ENCODE data around the gene LILRB2.
"Not testable (repeated sequence)": the region's sequence is repeated elsewhere in the genome, so short reads cannot be mapped to it uniquely, and the experiment has no call there.

LILRB2 gene

DNA sequence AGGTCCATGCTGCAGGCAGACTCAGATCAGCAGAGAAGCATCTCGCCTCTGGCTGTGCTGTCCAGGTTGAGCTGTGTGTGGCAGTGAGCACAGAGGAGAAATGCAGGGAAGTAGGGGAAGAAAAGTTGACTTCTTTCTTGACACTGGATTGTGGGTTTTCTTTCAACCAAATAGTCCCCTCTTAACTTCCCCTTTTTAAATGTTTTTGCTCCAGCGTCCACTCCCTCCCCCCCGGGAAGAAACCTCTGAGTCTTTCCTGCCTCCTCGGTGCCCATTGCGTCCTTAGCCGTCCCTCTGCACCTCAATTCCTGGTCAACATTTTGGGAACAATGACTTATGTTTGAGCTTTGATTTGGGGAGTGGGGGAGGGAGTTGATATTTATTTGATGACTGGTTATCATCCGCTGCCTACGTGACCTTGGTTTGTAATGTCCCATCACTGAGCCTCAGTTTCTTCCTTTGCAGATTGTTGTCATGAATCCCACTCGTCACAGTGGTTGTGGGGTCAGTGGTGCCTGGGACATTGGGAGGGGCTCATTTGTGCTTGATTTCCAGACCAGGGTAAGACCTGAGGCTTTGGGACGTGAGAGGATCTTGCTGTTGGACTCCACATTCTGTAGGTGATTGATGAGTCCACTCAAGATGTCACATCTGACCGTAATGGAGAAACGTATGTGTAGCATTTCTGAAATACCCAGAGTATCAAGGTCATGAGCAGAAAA, at the start of gene LILRB2:
Gene LILRB2, minus strand, starts transcription at position 104 of the 722 bp plus-strand sequence. CDS start 614 bp downstream, outside the sequence.
- DNase-seq, result peak in 1 of 2 donors; percentile 31

DNA sequence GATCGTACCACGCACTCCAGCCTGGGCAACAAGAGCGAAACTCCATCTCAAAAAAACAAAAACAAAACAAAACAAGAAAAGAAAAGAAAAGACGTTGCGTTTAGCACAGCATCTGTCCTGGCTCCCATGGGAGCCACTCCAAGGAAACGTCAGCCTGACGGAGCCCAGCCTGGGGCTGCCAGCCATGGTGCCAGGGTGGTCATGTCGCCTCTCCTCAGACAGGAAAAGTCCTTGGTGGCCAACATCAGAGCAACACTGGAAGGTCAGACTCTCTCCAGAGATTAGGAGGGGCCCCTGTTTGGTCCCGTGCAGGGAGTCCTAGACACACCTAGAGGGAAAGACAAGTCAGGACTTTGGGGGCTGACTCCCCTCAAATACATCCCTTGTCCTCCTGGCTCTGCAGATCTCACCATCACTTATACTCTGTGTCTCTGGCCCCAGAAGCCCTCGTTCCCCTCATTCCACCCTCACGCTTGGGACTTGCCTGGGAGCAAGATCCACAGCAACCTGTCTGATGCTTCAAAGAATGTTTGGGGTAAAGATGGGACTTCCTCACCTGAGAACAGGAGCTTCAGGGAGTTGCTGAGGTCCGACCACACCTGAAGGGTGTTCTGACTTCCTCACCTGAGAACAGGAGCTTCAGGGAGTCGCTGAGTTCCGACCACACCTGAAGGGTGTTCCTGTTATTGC, 48.7 kb upstream of the LILRB2 start:
- DNase-seq, result no peak

DNA sequence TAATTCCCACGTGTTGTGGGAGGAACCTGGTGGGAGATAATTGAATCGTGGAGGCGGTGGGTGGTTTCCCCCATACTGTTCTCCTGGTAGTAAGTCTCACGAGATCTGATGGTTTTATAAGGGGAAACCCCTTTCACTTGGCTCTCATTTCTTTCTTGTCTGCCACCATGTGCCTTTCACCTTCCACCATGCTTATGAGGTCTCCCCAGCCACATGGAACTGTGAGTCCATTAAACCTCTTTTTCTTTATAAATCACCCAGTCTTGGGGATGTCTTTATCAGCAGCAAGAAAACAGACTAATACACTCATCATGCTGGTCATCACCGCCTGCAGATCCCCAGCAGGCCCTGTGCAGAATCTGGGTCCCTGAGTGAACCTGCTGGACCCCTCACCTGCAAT, 47.9 kb upstream of the LILRB2 start:
- not testable (repeated sequence) for DNase-seq

DNA sequence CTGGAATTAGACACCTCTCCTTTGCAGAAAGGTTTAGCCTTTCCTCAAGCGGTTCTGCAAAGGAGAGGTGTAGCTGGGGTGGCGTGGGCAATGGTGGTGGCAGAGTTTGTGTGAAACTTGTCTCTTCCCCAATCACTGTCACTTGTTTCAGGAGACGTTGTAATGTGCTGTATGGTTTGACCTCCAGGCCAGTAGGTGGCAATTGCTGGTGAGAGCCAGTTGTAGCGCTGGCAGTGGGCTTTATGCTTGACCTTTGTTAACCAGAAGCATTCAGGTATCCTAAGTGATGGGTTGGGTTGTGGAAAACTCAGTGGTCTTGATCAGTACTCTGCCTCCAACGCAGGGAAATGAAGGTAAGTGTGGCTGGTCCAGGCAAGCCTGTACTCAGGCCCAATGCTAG, 44.7 kb upstream of the LILRB2 start:
- DNase-seq, result no peak

DNA sequence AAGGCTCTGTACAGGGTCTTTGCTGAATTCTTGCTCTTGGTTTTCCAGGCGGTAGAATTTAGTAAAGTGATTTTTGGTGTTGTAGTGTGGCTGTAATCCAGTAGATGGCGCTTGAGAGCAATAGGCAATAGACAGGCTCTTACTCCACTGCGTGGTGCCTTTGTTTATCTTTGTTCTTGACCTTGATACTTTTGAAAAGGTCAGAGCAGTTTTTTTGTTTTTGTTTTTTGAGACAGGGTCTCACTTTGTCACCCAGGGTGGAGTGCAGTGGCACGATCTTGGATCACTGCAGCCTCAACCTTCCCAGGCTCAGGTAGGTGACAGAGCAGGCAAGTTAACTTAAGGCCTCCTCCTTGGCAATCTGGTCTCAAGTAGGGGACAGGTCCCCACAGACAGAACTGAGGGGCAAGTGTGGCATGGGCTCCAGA, 44.3 kb upstream of the LILRB2 start:
- DNase-seq, result peak; percentile 55 to 75

DNA sequence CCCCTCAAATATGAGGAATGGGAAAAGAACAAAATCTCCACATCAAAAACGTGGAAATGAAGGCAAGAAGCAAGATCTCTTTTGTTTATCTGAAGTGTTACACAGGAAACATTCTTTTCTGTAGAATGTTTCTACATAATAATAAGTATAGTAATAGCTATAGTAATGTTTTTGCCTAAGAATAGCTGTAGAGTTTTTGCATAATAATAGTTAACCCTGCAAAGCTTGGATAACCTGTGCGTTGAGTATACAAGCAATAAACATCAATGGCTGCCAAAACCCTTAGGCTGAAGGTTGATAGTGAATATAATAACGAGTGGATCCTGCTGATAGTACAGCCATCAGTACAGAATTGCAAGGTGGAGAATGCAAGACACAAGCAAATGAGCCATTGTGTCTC, 43.2 kb upstream of the LILRB2 start:
- no peak for DNase-seq

DNA sequence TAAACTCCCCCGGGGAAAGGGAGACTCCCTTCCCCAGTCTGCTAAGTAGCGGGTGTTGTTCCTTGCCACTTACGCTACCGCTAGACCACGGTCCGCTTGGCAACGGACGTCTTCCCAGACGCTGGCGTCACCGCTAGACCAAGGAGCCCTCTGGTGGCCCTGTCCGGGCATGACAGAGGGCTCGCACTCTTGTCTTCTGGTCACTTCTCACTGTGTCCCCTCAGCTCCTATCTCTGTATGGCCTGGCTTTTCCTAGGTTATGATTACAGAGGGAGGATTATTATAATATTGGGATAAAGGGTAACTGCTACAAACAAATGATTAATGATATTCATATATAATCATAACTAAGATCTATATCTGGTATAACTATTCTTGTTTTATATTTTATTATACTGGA, 42.0 kb upstream of the LILRB2 start:
- peak in 1 of 2 donors; percentile 39 for DNase-seq

DNA sequence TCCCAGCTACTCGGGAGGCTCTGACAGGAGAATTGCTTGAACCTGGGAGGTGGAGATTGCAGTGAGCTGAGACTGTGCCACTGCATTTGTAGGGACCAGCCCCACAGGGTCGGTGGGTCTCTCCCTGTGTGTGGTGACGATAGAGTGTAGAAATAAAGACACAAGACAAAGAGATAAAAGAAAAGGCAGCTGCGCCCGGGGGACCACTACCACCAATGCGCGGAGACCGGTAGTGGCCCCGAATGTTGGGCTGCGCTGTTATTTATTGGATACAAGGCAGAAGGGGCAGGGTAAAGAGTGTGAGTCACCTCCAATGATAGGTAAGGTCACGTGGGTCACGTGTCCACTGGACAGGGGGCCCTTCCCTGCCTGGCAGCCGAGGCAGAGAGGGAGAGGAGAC, 41.4 kb upstream of the LILRB2 start:
- not testable (repeated sequence) for DNase-seq

DNA sequence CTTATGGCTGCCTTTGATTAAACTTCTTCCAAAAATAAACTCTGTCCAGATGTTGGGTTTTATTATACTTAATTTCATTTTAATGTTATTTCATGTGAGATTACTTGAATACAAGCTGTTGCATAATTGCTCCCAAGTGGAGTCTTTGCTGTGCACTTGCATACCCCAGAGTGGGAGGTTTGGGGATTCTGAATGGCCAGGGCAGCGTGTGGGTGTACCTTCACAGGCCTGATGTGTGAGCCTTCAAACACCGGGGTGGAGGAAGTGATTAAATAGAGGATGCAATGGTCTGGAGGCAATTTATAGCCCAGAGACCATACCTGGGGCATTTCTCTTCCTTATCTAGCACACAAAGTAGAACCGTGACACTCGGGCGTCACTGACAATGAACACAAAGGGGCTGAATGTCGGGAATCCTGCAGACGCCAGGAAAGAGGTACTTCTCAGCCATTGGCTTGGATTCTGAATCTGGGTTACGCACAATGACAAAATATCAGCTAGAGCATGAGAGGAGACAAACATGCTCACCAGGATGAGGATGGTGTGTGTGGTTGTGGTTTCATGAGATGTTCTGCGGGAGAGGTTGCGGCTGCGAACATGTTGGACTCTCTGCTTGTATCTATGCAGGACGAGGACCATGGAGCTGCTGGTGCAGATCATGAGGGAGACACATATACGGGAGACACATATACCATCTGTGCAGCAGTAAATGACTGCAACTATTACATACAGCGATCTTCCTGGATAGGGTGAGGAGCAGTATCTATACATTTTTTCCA, 39.2 kb upstream of the LILRB2 start:
- DNase-seq, result no peak

DNA sequence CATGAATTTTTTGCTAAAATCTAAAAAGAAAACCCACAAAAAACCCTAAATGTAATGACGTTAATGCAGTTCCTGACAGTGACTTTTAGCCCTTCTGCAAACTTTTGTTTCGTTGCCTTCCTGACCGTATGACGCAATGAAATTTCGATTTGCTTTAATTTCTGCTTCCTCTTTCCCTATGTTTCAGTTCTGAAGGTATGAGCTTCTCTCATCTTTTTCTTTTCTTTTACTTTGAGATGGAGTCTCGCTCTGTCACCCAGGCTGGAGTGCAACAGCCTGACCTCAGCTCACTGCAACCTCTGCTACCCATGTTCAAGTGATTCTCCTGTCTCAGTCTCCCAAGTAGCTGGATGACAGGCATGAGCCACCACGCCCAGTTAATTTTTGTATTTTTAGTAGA, 38.1 kb upstream of the LILRB2 start:
- DNase-seq, result peak in 1 of 2 donors; percentile 53

DNA sequence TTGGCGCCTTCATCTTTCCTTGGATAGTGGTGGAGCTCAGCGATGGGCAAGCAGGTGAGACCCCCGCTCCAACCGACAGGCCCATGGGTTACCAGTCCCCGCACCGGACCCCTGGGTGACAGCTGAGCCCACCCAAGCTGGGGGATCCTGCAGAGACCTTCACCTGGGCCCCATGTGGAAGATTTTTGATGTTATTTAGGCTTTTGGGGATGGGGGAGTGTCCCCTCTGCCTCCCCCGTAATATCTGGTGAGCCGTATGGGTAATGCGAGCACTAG, 37.0 kb upstream of the LILRB2 start:
- no peak for DNase-seq

DNA sequence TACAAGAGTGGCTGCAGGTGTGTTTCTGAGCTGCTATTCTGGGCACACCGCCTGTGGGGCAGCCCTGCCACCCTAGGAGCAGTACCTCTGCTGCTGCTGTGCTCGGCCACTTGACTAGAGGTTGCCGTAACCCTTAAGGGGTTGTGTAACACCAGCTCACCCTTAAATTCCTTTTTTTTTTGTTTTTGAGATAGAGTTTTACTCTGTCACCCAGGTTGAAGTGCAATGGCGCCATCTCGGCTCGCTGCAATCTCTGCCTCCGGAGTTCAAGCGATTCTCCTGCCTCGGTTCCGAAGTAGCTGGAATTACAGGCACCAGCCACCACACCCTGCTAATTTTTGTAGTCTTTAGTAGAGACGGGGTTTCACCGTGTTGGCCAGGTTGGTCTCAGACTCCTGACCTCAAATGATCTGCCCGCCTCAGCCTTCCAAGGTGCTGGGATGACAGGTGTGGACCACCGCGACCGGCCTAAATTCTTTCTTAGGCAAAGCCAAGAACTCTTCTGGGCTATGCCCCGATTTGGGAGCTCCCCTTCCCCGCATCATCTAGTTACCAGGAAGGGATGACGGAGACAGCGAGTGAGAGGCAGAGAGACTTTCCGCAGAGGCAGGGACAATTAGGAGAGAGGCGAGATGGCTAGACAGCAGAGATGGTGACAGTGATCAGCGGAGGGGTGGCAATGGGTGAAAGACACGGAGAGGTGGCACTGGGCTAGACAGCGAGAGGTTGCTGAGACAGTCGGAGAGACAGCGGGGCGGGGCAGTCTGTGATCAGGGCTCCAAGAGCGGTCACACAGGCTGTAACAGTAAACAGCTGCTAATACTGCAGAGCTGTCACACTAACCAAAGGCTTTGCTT, 36.4 kb upstream of the LILRB2 start:
- peak in 1 of 2 donors; percentile 38 for DNase-seq

DNA sequence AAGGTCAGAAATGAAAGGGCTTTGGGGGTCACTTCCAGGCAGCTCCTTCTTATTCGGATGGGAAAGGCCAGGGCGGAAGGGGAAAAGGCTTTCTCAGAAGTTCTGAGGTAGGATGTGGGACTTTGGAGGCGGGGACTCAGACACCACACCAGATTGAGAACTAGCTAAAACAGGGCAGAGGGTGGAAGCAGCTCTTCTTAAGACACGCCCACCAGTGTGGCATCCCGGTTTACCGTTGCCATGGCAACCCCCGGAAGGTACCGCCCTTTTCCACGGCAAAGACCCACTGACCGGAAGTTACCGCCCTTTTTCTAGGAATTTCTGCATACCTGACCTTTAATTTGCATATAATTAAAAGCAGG, 35.8 kb upstream of the LILRB2 start:
- DNase-seq, result peak; percentile 34 to 76

DNA sequence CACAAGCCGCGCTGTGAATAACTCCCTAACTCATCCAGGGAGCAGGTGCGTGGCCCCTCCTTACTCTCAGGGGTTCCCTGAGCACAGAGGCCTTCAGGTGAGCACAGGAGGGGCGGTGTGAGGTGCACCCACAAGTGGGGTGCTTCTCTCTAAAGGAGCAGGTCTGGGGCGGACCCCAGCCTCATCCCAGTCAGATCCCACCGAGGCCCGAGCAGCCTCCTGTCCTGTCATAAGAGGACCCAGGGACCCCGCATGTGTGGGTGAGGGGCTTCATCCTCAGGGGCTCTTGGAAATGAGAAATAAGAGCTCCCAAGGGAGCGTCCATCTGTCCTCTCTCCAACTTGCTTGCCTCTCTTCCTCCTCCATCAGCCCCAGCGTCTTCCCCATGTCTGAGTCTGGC, 35.0 kb upstream of the LILRB2 start:
- DNase-seq, result no peak

DNA sequence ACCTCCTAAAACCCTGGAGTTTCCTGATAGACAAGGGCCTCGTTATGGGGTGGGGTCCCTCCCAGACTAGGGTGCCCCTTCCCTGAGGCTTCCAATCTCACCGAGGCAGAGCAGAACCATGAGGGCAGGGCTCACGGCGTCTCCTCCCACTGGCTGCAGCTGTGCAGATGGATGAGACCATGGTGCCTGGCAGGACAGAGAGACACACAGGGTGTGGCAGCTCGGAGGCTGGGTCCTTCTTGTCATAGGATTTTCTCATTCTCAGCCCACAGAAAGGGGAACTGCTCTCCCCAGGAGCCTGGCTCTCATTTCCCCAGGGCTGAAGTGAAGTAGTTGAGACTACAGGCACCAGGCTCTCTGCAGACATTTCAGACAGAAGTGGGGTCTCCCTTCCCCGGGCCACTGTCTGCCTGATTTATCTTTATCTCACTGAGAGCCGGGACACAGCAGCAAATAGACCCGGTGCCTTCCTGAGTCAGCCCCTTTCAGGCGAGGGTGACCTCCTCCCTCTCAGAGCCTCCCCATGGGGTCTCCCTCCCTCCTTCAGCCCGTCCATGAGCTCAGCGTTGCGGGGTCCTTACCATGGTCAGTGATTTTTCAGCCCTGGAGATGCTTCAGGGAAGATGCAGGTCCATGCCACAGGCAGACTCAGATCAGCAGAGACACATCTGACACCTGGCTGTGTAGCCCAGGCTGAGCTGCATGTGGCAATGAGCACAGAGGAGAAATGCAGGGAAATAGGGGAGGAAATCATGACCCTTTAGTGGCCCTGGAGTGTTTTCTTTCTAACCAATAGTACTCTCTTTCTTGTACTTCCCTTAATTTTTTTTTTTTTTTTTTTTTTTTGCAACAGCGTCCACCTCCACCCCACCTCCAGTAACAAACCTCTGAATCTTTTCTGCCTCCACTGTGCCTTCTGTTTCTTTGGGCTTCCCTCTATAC, 31.8 kb upstream of the LILRB2 start, which contains the start of gene LILRA5:
Gene LILRA5, minus strand, starts transcription at position 731 of the 942 bp plus-strand sequence. Its CDS starts 147 bp downstream, at position 584.
- DNase-seq, result peak; percentile 24 to 64

DNA sequence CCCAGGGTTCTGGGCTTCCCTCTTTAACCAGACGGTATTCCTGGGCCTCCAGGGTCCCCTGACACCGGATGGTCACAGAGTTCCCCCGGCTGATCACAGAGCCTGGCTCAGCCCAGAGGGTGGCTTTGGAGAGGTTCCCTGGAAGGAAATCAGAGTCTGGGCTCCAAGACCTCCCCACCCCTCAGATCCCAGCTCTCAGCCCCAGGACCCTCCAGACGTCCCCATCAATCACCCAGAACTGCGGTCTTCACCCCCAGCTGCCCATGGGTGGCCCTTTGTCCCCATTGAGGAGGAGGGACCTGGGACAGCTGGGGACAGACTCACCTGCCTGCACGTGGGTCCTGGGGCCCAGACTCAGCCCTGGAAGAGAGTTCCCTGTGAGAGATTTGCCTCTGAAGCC, 31.1 kb upstream of the LILRB2 start:
- no peak for DNase-seq

DNA sequence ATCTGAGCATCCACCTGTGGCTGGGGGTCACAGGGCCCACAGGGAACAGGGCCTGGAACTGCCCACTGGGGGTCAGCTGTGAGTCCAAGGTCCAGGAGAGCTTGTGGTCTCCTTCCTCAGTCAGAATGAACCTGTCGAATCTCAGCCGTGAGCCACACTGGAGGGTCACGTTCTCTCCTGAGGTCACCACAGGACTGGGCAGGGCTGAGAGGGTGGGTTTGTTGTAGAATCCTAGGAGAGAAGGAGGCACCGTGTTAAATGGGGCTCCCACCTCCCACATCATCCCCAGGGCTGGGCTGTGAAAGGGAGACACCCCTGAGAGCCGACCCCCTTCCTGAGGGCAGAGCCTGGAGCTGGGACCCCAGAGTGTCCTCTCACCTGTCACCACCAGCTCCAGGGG, 30.6 kb upstream of the LILRB2 start:
- no peak for DNase-seq

DNA sequence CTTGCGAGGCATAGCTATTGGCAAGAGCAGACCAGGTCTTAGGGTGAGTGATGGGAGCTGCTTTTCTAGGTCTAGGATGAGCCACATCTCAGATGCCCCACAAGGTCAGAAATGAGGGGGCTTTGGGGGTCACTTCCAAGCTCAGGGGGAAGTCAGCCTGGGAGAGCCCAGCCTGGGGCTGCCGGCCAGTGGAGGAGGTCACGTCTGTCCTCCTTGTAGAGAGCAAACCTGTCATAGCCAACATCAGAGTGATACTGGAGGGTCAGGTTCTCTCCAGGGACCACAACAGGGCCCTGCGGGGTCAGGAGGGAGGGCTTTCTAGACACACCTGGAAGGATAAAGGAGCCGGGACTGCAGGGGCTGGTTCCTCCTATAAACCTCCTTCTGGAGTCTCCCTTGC, 29.6 kb upstream of the LILRB2 start:
- DNase-seq, result no peak

DNA sequence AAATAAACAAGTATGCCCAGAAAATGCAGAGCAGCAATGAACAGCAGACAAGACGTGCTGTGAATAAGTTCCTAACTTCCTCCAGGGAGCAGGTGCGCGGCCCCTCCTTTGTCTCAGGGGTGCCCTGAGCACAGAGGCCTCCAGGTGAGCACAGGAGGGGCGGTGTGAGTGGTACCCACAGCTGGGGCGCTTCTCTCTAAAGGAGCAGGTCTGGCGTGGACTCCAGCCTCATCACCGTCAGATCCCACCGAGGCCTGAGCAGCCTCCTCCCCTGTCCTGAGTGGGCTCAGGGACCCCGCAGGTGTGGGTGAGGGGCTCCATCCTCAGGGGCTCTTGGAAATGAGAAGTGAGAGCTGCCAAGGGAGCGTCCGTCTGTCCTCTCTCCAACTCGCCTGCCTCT, 28.9 kb upstream of the LILRB2 start:
- no peak for DNase-seq

DNA sequence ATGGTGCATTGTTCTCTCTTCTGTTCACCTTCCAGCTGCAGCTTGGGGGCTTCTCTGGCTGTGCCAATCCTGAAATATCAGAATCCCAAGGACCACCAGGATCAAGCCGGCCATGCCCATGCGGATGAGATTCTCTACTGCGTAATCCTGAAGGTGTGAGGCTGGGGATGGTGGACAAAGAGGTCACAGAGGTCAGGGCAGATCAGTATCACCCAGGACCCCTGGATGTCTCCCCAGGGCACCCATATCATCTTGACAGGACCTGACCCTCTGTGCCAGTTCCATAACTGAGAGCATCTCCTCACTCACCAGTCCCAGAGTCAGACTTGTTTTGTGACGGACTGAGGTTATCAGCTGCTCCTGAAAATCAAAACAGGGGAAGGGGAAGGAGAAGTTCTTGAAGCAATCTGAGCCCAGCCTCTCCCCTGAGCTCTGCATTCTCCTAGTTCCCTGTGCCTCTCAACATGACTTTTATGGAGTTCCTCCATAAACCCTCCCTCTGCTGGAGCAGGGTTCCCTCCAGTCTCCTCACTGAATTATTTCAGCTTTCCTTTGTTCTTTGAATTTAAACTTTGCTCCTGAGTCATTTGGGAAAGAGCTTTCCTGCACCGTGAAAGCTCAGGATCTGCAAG, 26.6 kb upstream of the LILRB2 start:
- DNase-seq, result no peak

DNA sequence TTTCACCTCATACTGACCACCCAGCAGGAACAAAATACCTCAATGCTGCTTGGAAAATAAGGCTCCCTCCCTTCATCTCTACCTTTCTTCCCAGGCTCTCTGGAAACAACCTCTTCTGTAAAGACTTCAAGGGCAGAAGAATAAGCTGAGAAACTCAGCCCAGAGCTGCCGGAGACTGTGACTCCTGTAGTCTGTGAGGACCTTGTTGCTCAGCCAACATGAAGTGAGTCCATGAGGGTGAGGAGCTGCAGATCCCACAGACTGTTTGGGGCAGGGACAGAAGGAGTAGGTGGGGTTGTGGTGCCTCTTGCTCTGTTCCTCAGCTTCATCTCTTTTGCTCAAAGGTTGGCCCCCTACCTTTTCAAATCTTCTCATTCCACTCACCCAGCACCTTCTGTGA, 24.2 kb upstream of the LILRB2 start:
- no peak for DNase-seq
